ENCODE data around the gene POLR2L. TPM values are rescaled to one million over a fixed set of nuclear protein-coding genes. Genes with fewer than 3 reads are reported as not detected.

The POLR2L gene
- total RNA-seq, 2 experiments from 2014 or later = 90.3 to 96.0 TPM

DNA sequence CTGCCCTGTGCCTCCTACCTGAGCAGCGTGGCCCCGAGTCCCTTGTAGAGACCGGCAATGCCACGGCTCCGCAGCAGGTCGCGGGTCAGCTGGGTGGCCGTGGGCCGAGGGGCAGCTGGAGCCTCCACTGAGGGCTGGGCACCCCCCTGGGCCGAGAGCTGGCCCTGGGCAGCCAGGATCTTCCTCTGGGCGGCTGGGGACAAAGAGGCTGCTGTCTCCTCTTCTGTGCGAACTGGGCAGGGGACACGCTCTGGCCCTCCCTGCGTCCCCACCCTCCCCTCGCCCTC is 49.9 kb downstream of the POLR2L start:
- no peak overlapping the region for H3K27ac Mint-ChIP-seq
- peaks cover 27% of the 10 kb centered on the region for H3K4me1 Mint-ChIP-seq
- POLR2A ChIA-PET = no interaction called here
- CTCF ChIA-PET = interaction anchor here (0.6 to 1.3 kb wide), 2 partner anchors 16 to 136 kb away, joined by 3 read pairs; no protein-coding TSS in a partner anchor
- no peak overlapping the region for H3K4me3 Mint-ChIP-seq
- no peak for DNase-seq
- H3K9me3 Mint-ChIP-seq = no peaks in the 10 kb centered on the region
- peaks cover 4% of the 10 kb centered on the region for H3K36me3 Mint-ChIP-seq (ENCODE audit: low read depth)
- no peaks in the 10 kb centered on the region for H3K27me3 Mint-ChIP-seq

DNA sequence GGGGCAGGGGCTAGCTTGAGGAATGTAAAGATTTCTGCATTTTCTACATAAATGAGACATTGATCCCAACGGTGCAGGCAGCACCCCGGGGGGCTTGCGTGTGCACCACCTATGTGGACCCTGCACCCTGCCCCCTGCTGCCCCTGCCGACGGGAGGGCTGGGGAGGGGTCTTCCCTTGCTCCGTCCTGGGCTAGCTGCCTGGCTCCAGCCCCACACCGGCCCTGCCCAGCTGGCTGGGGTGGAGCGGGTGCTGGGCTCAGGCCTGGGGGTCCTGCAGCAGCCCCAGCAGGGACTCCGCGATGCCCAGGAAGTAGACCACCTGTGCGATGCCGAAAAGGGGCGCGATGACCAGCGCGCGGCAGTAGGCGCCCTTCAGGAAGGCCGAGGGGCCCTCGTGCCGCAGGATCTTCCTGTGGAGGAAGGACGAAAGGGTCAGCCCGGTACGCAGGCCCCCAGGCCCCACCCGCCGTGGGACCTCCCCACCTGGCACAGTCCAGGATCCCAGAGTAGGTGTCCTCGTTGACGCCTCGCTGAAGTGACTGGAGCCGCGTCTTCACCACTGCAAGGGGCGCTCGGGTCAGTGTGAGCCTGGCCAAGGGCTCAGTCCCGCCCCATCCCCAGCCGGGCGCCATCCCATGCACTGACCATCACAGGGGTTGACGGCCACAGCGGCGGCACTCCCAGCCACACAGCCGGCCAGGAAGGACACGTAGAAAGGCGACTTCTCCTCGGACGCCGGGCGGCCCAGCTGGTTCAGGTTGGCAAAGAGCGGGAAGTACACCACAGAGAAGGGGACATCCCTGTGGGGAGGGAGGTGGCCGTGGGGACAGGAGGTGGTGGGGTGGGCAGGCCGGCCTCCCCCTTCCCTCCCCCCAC is 50.4 kb downstream of the POLR2L start:
- CTCF ChIA-PET = interaction anchor here (0.5 to 1.3 kb wide), 4 partner anchors 11 to 135 kb away, joined by 3 to 4 read pairs (median 3); no protein-coding TSS in a partner anchor
- no peak for DNase-seq
- POLR2A ChIA-PET = interaction anchor here (1.3 kb wide), 1 partner anchor 15 kb away, joined by 4 read pairs; the partner anchor contains the start of gene GATD1
- Mint-ChIP-seq H3K4me1 (peaks cover 22% of the 10 kb centered on the region), H3K4me3 (no peak overlapping the region), H3K27me3 (no peaks in the 10 kb centered on the region), H3K9me3 (no peaks in the 10 kb centered on the region), H3K27ac (no peak overlapping the region), H3K36me3 (ENCODE audit: low read depth) (peaks cover 4% of the 10 kb centered on the region)

DNA sequence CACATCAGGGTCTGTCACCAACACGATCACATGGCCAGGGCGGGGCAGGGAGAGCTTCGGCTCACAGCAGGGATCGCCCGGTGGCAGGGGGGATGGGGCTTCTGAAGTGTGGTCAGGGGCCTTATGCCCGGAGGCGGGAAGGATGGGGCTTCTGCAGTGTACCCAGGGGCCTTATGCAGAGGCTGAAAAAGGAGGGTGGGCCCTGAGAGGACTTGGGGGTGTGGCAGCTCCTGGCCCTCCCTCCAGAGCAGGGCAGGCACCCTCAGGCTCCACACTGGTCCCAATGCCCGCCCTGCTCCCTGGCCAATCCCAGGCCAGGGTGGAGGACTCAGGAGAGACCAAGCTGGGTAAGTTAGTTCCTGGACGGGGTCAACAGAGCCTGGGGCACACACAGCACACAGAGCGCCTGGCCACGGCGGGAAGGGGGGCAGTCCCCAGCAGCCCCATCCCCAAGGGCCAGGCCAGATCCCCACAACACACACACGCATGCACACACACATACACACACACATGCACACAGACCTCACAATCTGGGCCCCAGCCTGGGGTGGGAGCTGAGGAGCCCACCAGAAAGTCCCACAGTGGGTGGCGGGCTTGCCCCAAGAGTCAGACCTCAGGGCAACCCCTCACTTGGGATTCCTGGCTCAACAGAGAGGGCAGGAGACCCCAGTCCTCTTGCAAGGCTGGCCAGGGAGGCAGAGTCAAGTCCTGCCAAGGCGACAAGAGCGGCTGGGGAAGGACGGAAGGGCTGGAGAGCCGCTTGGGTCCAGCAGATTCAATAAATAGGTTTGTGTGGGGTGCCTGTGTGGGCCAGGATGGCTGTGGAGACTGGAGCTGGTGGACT is 51.4 kb downstream of the POLR2L start:
- H3K27ac Mint-ChIP-seq = no peak overlapping the region
- H3K27me3 Mint-ChIP-seq = no peaks in the 10 kb centered on the region
- DNase-seq = no peak
- H3K9me3 Mint-ChIP-seq = no peaks in the 10 kb centered on the region
- peaks cover 16% of the 10 kb centered on the region for H3K4me1 Mint-ChIP-seq
- H3K36me3 Mint-ChIP-seq (ENCODE audit: low read depth) = peaks cover 4% of the 10 kb centered on the region
- no peak overlapping the region for H3K4me3 Mint-ChIP-seq
- POLR2A ChIA-PET = interaction anchor here (1.3 kb wide), 1 partner anchor 14 kb away, joined by 4 read pairs; the partner anchor contains the start of gene GATD1
- CTCF ChIA-PET = interaction anchor here (0.9 to 1.1 kb wide), 2 partner anchors 12 to 28 kb away, joined by 3 to 4 read pairs; partner anchors contain the start of gene PNPLA2

DNA sequence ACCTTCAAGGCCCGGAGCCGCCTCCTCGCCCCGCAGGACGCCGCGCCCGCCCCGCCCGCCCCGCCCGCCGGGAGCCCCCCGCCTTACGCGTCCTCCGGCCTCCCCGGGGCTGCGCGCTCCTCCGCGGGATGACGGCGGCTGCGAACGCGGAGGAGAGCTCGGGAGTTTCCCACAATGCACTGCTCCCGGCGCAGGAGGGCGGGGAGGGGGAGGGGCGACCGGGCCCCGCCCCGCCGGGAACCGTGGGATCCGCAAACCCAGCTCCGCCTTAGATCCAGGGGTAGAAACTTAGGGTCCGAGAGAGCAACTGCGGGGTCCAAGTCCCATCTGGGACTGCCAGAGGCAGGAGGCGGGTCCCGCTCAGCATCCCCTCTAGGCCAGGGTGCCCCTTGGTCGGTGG is 52.4 kb downstream of the POLR2L start, which contains the start of gene CEND1:
CEND1 (minus strand) TSS at position 148 of the 400 bp plus-strand sequence. CDS start 1,514 bp downstream, outside the sequence.
- Mint-ChIP-seq H3K9me3 (no peaks in the 10 kb centered on the region), H3K4me3 (no peak within 1 kb of the TSS), H3K36me3 (ENCODE audit: low read depth) (peaks cover 4% of the 10 kb centered on the region), H3K27me3 (no peaks in the 10 kb centered on the region), H3K27ac (no peak within 1 kb of the TSS), H3K4me1 (peaks cover 13% of the 10 kb centered on the region)
- ChIA-PET POLR2A (no interaction called here), CTCF (interaction anchor here (1.1 kb wide), 1 partner anchor 29 kb away, joined by 3 read pairs; the partner anchor contains the start of gene PNPLA2)
- peak; percentile 47 for DNase-seq

Other genes with a start within 250 kb of the POLR2L start
- 100 to 1,000 TPM; 152 to 154 TPM for gene IRF7, start 226.6 kb downstream of the POLR2L start, total RNA-seq
- gene CDHR5, start 217.6 kb downstream of the POLR2L start, total RNA-seq = not detected
- not detected for gene SCT, start 215.3 kb downstream of the POLR2L start, total RNA-seq
- gene DRD4, start 205.3 kb downstream of the POLR2L start, total RNA-seq = under 1 TPM; 0.21 to 0.30 TPM
- gene DEAF1, start 147.3 kb downstream of the POLR2L start, total RNA-seq = 10 to 100 TPM; 44.0 to 48.8 TPM
- 10 to 100 TPM; 39.1 to 44.7 TPM for gene TMEM80, start 146.7 kb downstream of the POLR2L start, total RNA-seq
- gene EPS8L2, start 136.3 kb downstream of the POLR2L start, total RNA-seq = 10 to 100 TPM in 1 of 2 experiments, 1 to 10 TPM in 1; 7.8 to 11.9 TPM
- gene TALDO1, start 95.1 kb downstream of the POLR2L start, total RNA-seq = 100 to 1,000 TPM; 219 to 268 TPM
- 10 to 100 TPM; 58.2 to 62.1 TPM for gene GATD1, start 65.0 kb downstream of the POLR2L start, total RNA-seq
- gene CEND1, start 52.4 kb downstream of the POLR2L start, total RNA-seq = under 1 TPM; 0.20 to 0.60 TPM
- gene SLC25A22, start 44.2 kb downstream of the POLR2L start, total RNA-seq = 10 to 100 TPM; 45.9 to 49.1 TPM
- gene PIDD1, start 37.3 kb downstream of the POLR2L start, total RNA-seq = 10 to 100 TPM; 47.9 to 60.4 TPM
- gene RPLP2, start 32.6 kb downstream of the POLR2L start, total RNA-seq = 1,000 to 10,000 TPM; 1,927 to 2,229 TPM
- gene PNPLA2, start 23.6 kb downstream of the POLR2L start, total RNA-seq = 10 to 100 TPM; 68.9 to 71.9 TPM
- 1 to 10 TPM; 7.7 to 8.1 TPM for gene CRACR2B, start 14.6 kb downstream of the POLR2L start, total RNA-seq
- gene CD151, start 9.6 kb downstream of the POLR2L start, total RNA-seq = 10 to 100 TPM; 35.4 to 37.6 TPM
- gene TSPAN4, start 323 bp upstream of the POLR2L start, total RNA-seq = 1 to 10 TPM; 7.7 to 7.9 TPM
- 10 to 100 TPM; 42.6 to 45.5 TPM for gene CHID1, start 68.3 kb upstream of the POLR2L start, total RNA-seq
- 10 to 100 TPM; 60.1 to 66.7 TPM for gene AP2A2, start 83.3 kb upstream of the POLR2L start, total RNA-seq
- not detected for gene MUC6, start 194.2 kb upstream of the POLR2L start, total RNA-seq
- gene MUC2, start 232.3 kb upstream of the POLR2L start, total RNA-seq = not detected

All from activated CD4-positive, alpha-beta T cell treated with anti-CD3 and anti-CD28 coated beads, Interleukin-2, amount 10 ng/mL, durations not matched to agents 7 days and 5 days (primary cell).